ENCODE data around the gene LRRK1.

The LRRK1 gene

DNA sequence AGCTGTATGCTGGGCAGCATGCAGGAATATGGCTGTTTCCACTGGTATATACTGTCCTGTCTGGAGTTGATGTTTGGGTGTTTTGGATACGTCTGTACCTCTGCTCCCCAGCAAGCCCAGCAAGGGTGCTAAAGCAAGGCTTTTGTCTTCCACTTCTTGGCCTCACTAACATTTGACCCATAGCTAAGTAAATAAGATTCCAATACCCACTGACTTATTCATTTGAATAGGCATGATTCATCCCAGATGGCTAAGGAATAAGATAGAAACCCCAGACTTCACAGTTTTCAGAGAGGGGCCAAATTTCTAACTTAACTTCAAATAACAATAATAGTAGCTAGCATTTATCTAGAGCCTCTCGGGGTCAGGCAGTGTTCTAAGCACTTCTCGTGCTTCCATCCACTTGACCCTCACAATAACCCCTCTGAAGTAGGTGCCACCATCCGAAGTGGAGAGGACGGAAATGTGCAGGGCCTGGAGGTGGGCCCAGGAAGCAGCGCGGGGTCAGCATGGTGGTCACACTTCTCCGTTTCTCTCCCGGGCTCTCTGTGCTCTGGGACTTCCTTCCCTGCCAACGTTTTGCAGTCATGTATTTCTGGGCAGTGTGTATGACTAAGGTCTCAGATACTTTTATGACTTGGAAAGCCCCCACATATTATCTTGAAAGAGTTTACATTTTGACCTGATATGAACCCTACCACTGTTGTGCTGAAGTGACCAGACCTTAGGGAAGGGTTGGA, 39.3 kb downstream of the LRRK1 start:
- FAIRE-seq, result no peak
- no peak for DNase-seq (ENCODE audit: insufficient read length, low spot score)
- TF ChIP-seq, protein P1, sequence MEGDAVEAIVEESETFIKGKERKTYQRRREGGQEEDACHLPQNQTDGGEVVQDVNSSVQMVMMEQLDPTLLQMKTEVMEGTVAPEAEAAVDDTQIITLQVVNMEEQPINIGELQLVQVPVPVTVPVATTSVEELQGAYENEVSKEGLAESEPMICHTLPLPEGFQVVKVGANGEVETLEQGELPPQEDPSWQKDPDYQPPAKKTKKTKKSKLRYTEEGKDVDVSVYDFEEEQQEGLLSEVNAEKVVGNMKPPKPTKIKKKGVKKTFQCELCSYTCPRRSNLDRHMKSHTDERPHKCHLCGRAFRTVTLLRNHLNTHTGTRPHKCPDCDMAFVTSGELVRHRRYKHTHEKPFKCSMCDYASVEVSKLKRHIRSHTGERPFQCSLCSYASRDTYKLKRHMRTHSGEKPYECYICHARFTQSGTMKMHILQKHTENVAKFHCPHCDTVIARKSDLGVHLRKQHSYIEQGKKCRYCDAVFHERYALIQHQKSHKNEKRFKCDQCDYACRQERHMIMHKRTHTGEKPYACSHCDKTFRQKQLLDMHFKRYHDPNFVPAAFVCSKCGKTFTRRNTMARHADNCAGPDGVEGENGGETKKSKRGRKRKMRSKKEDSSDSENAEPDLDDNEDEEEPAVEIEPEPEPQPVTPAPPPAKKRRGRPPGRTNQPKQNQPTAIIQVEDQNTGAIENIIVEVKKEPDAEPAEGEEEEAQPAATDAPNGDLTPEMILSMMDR (IDR thresholded peaks at IDR 0.05; ENCODE audit: insufficient read depth, missing control alignments), result no peak

- no peak for FAIRE-seq
- TF ChIP-seq, protein P1 (IDR thresholded peaks at IDR 0.05; ENCODE audit: insufficient read depth, missing control alignments), result no peak
- DNase-seq (ENCODE audit: insufficient read length, low spot score), result no peak
These were observed 40.2 kb downstream of the LRRK1 start for GRCh38 chr15:100959066-100960050.

- DNase-seq (ENCODE audit: insufficient read length, low spot score) (no peak), FAIRE-seq (no peak)
- TF ChIP-seq, protein P1 (IDR thresholded peaks at IDR 0.05; ENCODE audit: insufficient read depth, missing control alignments), result no peak
These were observed 47.8 kb downstream of the LRRK1 start for GRCh38 chr15:100966997-100967396.

DNA sequence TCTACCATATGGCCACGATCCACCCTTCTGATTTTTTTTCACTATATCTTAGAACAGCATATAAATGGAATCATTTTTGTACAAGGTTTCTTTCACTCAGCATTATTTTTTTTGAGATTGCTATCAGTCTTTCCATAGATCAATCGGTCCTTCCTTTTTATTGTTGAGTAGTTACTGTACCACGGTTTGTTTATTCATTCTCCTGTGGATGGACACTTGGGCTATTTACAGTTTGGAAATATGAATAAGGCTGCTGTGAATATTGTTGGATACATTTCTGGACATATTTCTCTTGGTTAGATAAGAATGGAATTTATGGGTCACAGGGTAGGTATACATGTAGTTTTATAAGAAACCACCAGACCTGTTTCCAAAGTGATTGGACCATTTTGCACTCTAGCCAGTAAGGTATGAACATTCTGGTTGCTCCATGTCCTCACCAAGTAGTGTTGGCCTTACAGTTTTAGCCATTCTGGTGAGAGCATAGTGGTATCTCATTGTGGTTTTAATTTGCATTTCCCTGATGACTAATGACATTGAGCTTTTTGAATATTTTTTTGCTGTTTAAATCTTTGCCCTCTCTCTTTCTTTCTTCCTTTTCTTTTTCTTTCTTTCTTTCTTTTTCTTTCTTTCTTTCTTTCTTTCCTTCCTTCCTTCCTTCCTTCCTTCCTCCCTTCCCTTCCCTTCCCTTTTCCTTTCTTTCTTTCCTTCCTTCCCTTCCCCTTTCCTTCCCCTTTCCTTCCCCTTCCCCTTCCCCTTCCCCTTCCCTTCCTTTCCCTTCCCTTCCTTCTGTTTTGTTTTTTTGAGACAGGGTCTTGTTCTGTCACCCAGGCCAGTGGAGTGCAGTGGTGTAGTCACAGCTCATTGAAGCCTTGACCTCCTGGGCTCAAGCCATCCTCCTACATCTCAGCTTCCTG, 49.2 kb downstream of the LRRK1 start:
- DNase-seq (ENCODE audit: insufficient read length, low spot score), result no peak
- TF ChIP-seq, protein P1 (IDR thresholded peaks at IDR 0.05; ENCODE audit: insufficient read depth, missing control alignments), result no peak
- FAIRE-seq, result no peak

- DNase-seq (ENCODE audit: insufficient read length, low spot score), result no peak
- no peak for FAIRE-seq
- TF ChIP-seq, protein P1 (IDR thresholded peaks at IDR 0.05; ENCODE audit: insufficient read depth, missing control alignments), result no peak
These were observed 53.8 kb downstream of the LRRK1 start for GRCh38 chr15:100972975-100973350.

DNA sequence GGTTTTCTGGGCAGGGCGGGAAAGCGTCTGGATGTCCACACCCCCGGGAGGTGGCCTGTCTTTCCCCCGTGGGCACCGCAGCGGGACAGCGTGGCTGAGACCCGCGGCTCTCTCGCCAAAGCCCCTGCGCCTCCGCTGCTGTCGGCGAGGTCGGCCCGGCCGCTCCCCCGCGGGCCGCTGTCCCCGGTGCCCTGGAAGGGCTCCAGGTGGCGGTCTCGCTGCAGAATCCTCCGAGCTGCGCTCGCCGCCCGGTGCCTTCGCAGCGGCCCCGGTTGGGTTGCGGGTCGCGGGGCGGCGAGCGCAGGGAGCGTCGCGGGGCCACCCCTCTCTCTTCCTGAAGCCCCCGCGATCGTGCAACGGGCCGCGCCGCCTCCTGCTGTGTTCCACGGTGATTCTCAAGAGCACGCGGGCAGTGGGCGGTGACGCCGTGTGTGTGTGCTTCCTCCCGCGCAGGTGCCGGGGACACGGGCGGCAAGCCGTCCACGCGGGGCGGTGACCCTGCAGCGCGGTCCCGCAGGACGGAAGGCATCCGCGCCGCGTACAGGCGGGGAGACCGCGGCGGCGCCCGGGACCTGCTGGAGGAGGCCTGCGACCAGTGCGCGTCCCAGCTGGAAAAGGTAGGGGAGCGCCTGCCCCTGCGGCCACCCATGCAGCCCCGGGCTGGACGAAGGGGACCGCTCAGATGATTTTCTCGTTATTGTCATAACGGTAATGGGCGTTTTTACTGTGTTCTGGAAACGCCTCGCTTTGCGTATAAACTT, 54.4 kb downstream of the LRRK1 start:
- DNase-seq (ENCODE audit: insufficient read length, low spot score) (no peak), FAIRE-seq (no peak)
- TF ChIP-seq, protein P1 (IDR thresholded peaks at IDR 0.05; ENCODE audit: insufficient read depth, missing control alignments), result no peak
